Parathyroid adenoma (tissue), 2 donors: Measurements from ENCODE around the gene ACTL8.

Experiments used
- H2AFZ ChIP-seq: fragments of 300-600 bp; sonication (generic); one replicate; pipeline ENCODE4 v1.7.0; 2017; ENCODE audit warnings: antibody characterized with exemption, mild to moderate bottlenecking
- H3K27ac ChIP-seq: fragments of 300-600 bp; sonication (generic); one replicate; pipeline ENCODE4 v1.7.0; 2017
- H3K27me3 ChIP-seq: fragments of 300-600 bp; sonication (generic); one replicate; pipeline ENCODE4 v1.7.0; 2017; ENCODE audit warnings: low read length; ENCODE audit not compliant: control insufficient read depth, insufficient read depth
- H3K36me3 ChIP-seq: fragments of 300-600 bp; sonication (generic); one replicate; pipeline ENCODE4 v1.7.0; 2017; ENCODE audit warnings: low read length; ENCODE audit not compliant: control insufficient read depth, insufficient read depth
- H3K4me1 ChIP-seq: fragments of 300-600 bp; sonication (generic); one replicate; pipeline ENCODE4 v1.7.0; 2017; ENCODE audit warnings: control low read depth
- H3K4me2 ChIP-seq: fragments of 300-600 bp; sonication (generic); one replicate; pipeline ENCODE4 v1.7.0; 2017; ENCODE audit warnings: low read length
- H3K4me3 ChIP-seq: fragments of 300-600 bp; sonication (generic); one replicate; pipeline ENCODE4 v1.7.0; 2017; ENCODE audit warnings: low read depth, low read length
- H3K79me2 ChIP-seq: fragments of 300-600 bp; sonication (generic); one replicate; pipeline ENCODE4 v1.7.0; 2017; ENCODE audit warnings: control low read depth
- H3K9ac ChIP-seq: fragments of 300-600 bp; sonication (generic); one replicate; pipeline ENCODE4 v1.7.0; 2017; ENCODE audit warnings: mild to moderate bottlenecking
- H3K9me3 ChIP-seq: fragments of 300-600 bp; sonication (generic); one replicate; pipeline ENCODE4 v1.7.0; 2017; ENCODE audit warnings: low read length; ENCODE audit not compliant: control insufficient read depth
- CTCF ChIP-seq: fragments of 300-600 bp; sonication (generic); IDR thresholded peaks from one replicate; pipeline ENCODE4 v1.7.0; 2017; ENCODE audit warnings: antibody characterized with exemption, mild to moderate bottlenecking
- donor health status: primary hyperparathyroidism.

The ACTL8 gene

GRCh38 chr1:17736625-17737024, 18.5 kb upstream of the ACTL8 start:
- Histone ChIP-seq H3K4me2 (no peak overlapping the region), H3K27me3 (no peaks in the 10 kb centered on the region), H3K36me3 (no peaks in the 10 kb centered on the region), H3K9ac (no peak overlapping the region), H3K79me2 (no peaks in the 10 kb centered on the region), H2AFZ (no peak overlapping the region), H3K27ac (no peak overlapping the region), H3K4me3 (no peak overlapping the region), H3K4me1 (no peaks in the 10 kb centered on the region), H3K9me3 (no peaks in the 10 kb centered on the region)
- TF ChIP-seq CTCF, result no peak

GRCh38 chr1:17739050-17739449, 16.1 kb upstream of the ACTL8 start:
- H3K36me3 ChIP-seq, result no peaks in the 10 kb centered on the region

DNA sequence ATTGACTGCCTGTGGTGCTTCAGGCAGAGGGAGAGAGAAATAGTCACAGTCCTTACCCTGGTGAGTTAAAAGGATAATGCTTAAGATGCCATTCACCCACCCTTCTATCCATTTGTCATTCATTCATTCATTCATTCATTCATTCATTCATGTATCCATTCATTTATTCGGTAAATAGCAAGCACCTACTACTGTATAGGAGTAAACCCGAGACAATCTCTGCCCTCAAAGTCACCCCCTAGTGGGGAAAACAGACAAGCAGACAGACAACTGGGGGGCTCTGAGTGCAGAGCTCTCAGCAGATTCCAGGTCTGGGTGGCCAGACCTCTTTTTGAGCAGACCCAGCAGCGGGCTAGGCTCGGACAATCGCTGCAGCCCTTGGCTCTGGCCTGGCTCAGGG, 14.1 kb upstream of the ACTL8 start:
- Histone ChIP-seq H3K4me2 (no peak overlapping the region), H3K27me3 (no peaks in the 10 kb centered on the region), H3K79me2 (no peaks in the 10 kb centered on the region), H3K36me3 (no peaks in the 10 kb centered on the region), H3K4me1 (no peaks in the 10 kb centered on the region), H3K9me3 (no peaks in the 10 kb centered on the region), H3K9ac (no peak overlapping the region), H3K27ac (no peak overlapping the region), H3K4me3 (no peak overlapping the region), H2AFZ (no peak overlapping the region)
- TF ChIP-seq CTCF, result no peak

More at GRCh38 chr1:17739050-17739449, 16.1 kb upstream of the ACTL8 start:
- Histone ChIP-seq H3K27me3 (no peaks in the 10 kb centered on the region), H3K4me2 (no peak overlapping the region), H3K4me3 (no peak overlapping the region), H3K79me2 (no peaks in the 10 kb centered on the region), H3K27ac (no peak overlapping the region), H3K9ac (no peak overlapping the region), H2AFZ (no peak overlapping the region), H3K4me1 (no peaks in the 10 kb centered on the region), H3K9me3 (no peaks in the 10 kb centered on the region)
- TF ChIP-seq CTCF, result no peak

DNA sequence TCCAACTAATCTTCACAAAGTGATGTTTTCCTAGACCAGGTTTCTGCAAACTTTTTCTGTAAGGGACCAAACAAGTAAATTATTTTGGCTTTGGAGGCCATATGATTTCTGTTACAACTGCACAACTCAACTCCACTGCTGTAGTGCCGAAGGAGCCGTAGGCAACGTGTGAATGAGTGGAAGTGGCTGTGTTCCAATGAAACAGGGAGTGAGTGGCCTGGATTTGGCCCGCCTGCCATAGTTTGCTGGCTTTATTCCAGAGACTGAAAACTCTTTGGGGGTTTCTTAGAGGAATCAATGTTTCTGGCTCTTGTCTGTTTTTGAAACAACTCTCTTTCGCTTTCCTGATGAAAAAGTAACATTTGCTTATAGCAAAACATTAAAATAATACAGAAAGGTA, 12.6 kb upstream of the ACTL8 start:
- Histone ChIP-seq H3K4me2 (no peak overlapping the region), H3K27ac (no peak overlapping the region), H3K9me3 (no peaks in the 10 kb centered on the region)

More for the DNA sequence above, 12.6 kb upstream of the ACTL8 start:
- H3K4me3 ChIP-seq, result no peak overlapping the region
- no peaks in the 10 kb centered on the region for H3K79me2 ChIP-seq
- no peaks in the 10 kb centered on the region for H3K27me3 ChIP-seq
- no peaks in the 10 kb centered on the region for H3K4me1 ChIP-seq
- H3K9ac ChIP-seq, result no peak overlapping the region
- H3K36me3 ChIP-seq, result no peaks in the 10 kb centered on the region
- no peak for TF ChIP-seq CTCF
- H2AFZ ChIP-seq, result no peak overlapping the region
